ENCODE results near the gene TSPAN33. TPM values are rescaled to one million over a fixed set of nuclear protein-coding genes. Genes with fewer than 3 reads are reported as not detected.

TSPAN33 gene
- polyA plus RNA-seq, 1 donor (not counting 4 experiments of a cell fraction or from before 2014, with no cell fraction given), result 0.93 TPM

DNA sequence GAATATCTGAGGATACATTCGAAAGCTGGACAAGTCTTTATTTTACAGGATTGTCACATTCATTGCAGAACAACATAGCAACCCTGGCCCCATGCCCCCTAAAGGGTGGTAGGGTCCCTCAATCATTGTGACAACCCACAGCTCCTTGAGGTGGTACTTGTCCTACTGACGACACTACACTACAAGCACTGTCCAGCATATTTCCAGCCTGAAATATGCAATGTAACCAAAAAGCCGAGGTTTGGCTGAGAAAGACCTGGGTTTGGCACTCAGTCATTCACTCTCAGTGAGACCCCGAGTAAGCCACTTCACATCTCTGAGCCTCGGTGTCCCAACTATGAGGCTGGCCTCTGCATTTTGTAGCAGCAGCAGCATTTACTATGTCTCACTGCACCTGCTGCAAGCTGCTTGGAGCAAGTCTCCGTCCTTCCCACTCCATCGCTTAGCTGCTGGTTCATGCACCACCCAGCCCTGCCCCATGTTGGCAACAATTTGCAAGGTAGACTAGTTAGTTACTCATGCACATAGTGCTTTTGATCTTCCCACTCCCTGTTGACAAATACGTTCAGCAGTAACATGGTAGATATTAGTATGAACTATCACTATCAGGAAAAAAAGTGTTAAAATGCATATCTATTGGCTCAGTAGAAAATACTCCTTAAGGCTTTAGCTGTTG, 46.0 kb upstream of the TSPAN33 start:
- FAIRE-seq (no peak), DNase-seq (ENCODE audit: low read depth, low spot score) (no peak)
- Histone ChIP-seq H2AFZ (ENCODE audit: control insufficient read depth, low read length) (no peak overlapping the region), H4K20me1 (ENCODE audit: control insufficient read depth, extremely low read depth, insufficient read depth, low read length) (no peaks in the 10 kb centered on the region), H3K4me3 (ENCODE audit: control insufficient read depth in 2 of 3, extremely low read depth in 1 of 3, insufficient read depth in 2 of 3, low read depth in 1 of 3, low read length in 3 of 3) (no peak overlapping the region), H3K9me1 (ENCODE audit: control insufficient read depth, extremely low read depth, insufficient read depth, low read length) (no peaks in the 10 kb centered on the region), H3K27ac (ENCODE audit: control insufficient read depth, insufficient read depth, low read length) (no peak overlapping the region), H3K4me2 (ENCODE audit: control insufficient read depth, extremely low read depth, insufficient read depth, low read depth, low read length) (no peak overlapping the region), H3K79me2 (ENCODE audit: control insufficient read depth, insufficient read depth, low read length) (no peaks in the 10 kb centered on the region), H3K4me1 (ENCODE audit: control insufficient read depth, extremely low read depth, insufficient read depth, low read length) (no peaks in the 10 kb centered on the region), H3K27me3 (ENCODE audit: control insufficient read depth, extremely low read depth, insufficient read depth, low read length) (no peaks in the 10 kb centered on the region), H3K9me3 (ENCODE audit: control insufficient read depth, low read depth, low read length) (no peaks in the 10 kb centered on the region), H3K36me3 (ENCODE audit: control insufficient read depth in 2 of 2, extremely low read depth in 1 of 2, insufficient read depth in 2 of 2, low read length in 2 of 2) (no peaks in the 10 kb centered on the region), H3K9ac (ENCODE audit: control insufficient read depth, extremely low read depth, insufficient read depth, low read length) (no peak overlapping the region)
- TF ChIP-seq EZH2 (IDR thresholded peaks at IDR 0.05; ENCODE audit: low read length), result no peak
- TF ChIP-seq, protein P1, sequence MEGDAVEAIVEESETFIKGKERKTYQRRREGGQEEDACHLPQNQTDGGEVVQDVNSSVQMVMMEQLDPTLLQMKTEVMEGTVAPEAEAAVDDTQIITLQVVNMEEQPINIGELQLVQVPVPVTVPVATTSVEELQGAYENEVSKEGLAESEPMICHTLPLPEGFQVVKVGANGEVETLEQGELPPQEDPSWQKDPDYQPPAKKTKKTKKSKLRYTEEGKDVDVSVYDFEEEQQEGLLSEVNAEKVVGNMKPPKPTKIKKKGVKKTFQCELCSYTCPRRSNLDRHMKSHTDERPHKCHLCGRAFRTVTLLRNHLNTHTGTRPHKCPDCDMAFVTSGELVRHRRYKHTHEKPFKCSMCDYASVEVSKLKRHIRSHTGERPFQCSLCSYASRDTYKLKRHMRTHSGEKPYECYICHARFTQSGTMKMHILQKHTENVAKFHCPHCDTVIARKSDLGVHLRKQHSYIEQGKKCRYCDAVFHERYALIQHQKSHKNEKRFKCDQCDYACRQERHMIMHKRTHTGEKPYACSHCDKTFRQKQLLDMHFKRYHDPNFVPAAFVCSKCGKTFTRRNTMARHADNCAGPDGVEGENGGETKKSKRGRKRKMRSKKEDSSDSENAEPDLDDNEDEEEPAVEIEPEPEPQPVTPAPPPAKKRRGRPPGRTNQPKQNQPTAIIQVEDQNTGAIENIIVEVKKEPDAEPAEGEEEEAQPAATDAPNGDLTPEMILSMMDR (optimal IDR thresholded peaks at IDR 0.05 in 1 of 3, IDR thresholded peaks at IDR 0.05 in 1 of 3, conservative IDR thresholded peaks at IDR 0.05 in 1 of 3; ENCODE audit: extremely low read depth in 1 of 3, insufficient read depth in 2 of 3, low read length in 3 of 3), result no peak
- dilution Hi-C loops (cut with MboI; ENCODE audit: extremely low pct_ligation_motif_present, low sequenced_read_pairs), result no loop called here

DNA sequence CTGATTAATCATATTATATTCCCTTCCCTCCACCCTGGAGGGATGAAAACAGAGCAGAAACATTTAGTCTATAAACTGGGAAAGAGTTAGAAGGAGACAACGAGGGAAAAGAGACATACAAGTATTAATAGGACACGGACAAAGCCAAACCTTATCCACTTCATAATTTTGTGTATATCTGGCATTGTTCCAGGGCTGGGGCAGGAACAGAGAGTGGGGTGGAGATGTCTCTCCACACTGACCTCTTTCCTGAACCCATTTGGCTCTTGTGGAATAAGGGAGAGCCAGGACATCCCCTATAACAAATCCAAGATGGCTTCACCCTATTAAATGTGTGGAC, 43.7 kb upstream of the TSPAN33 start:
- Histone ChIP-seq H2AFZ (ENCODE audit: control insufficient read depth, low read length) (no peak overlapping the region), H3K4me3 (ENCODE audit: control insufficient read depth in 2 of 3, extremely low read depth in 1 of 3, insufficient read depth in 2 of 3, low read depth in 1 of 3, low read length in 3 of 3) (no peak overlapping the region), H3K36me3 (ENCODE audit: control insufficient read depth in 2 of 2, extremely low read depth in 1 of 2, insufficient read depth in 2 of 2, low read length in 2 of 2) (no peaks in the 10 kb centered on the region), H3K9ac (ENCODE audit: control insufficient read depth, extremely low read depth, insufficient read depth, low read length) (no peak overlapping the region), H3K4me2 (ENCODE audit: control insufficient read depth, extremely low read depth, insufficient read depth, low read depth, low read length) (no peak overlapping the region), H4K20me1 (ENCODE audit: control insufficient read depth, extremely low read depth, insufficient read depth, low read length) (no peaks in the 10 kb centered on the region), H3K27ac (ENCODE audit: control insufficient read depth, insufficient read depth, low read length) (no peak overlapping the region), H3K9me1 (ENCODE audit: control insufficient read depth, extremely low read depth, insufficient read depth, low read length) (no peaks in the 10 kb centered on the region), H3K79me2 (ENCODE audit: control insufficient read depth, insufficient read depth, low read length) (no peaks in the 10 kb centered on the region), H3K4me1 (ENCODE audit: control insufficient read depth, extremely low read depth, insufficient read depth, low read length) (no peaks in the 10 kb centered on the region), H3K27me3 (ENCODE audit: control insufficient read depth, extremely low read depth, insufficient read depth, low read length) (no peaks in the 10 kb centered on the region), H3K9me3 (ENCODE audit: control insufficient read depth, low read depth, low read length) (no peaks in the 10 kb centered on the region)
- DNase-seq (ENCODE audit: low read depth, low spot score) (no peak), FAIRE-seq (no peak)
- dilution Hi-C loops (cut with MboI; ENCODE audit: extremely low pct_ligation_motif_present, low sequenced_read_pairs), result no loop called here
- no peak for TF ChIP-seq EZH2 (IDR thresholded peaks at IDR 0.05; ENCODE audit: low read length)
- TF ChIP-seq, protein P1 (optimal IDR thresholded peaks at IDR 0.05 in 1 of 3, IDR thresholded peaks at IDR 0.05 in 1 of 3, conservative IDR thresholded peaks at IDR 0.05 in 1 of 3; ENCODE audit: extremely low read depth in 1 of 3, insufficient read depth in 2 of 3, low read length in 3 of 3), result no peak

Measured in keratinocyte (primary cell).